Measurements from ENCODE around the gene BCL2L15. TPM values are rescaled to one million over a fixed set of nuclear protein-coding genes. Genes with fewer than 3 reads are reported as not detected.

Gene BCL2L15
- total RNA-seq, 1 experiment from 2014 or later, result 2.3 TPM

DNA sequence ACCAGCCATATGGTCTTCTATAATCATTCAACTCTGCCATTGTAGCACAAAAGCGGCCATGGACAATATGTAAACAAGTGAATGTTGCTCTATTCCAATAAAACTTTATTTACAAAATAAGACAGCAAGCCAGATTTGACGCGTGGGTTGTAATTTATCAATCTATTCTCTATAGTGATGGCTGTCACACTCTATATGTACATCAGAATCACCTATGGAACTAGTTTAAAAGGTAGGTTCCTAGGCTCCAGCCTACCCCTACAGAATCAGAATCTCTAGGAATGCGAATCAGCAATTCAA lies 7.7 kb downstream of the BCL2L15 start:
- ChIA-PET POLR2A (interaction anchor here (0.5 to 0.6 kb wide), 2 partner anchors 857 to 951 kb away, joined by 3 to 4 read pairs; no protein-coding TSS in a partner anchor), CTCF (interaction anchor here (1.6 kb wide), 1 partner anchor 11 kb away, joined by 4 read pairs; no protein-coding TSS in a partner anchor)
- no peaks in the 10 kb centered on the region for H3K9me3 Mint-ChIP-seq (ENCODE audit: unreplicated experiment)
- no peak overlapping the region for H3K27ac Mint-ChIP-seq (ENCODE audit: low read depth, unreplicated experiment)
- no TSS peak for BruUV-seq (replicated peaks)
- H3K27me3 Mint-ChIP-seq (ENCODE audit: insufficient read depth, unreplicated experiment), result no peaks in the 10 kb centered on the region
- no peak for TF ChIP-seq CTCF (IDR thresholded peaks at IDR 0.05; ENCODE audit: unreplicated experiment)
- intact Hi-C loops (cut with micrococcal nuclease), result no loop called here
- DNase-seq (ENCODE audit: unreplicated experiment), result no peak
- H3K36me3 Mint-ChIP-seq (ENCODE audit: insufficient read depth, unreplicated experiment), result no peaks in the 10 kb centered on the region
- no peak overlapping the region for H3K4me3 Mint-ChIP-seq (ENCODE audit: unreplicated experiment)
- H3K4me1 Mint-ChIP-seq (ENCODE audit: insufficient read depth, unreplicated experiment), result peaks cover 2% of the 10 kb centered on the region

DNA sequence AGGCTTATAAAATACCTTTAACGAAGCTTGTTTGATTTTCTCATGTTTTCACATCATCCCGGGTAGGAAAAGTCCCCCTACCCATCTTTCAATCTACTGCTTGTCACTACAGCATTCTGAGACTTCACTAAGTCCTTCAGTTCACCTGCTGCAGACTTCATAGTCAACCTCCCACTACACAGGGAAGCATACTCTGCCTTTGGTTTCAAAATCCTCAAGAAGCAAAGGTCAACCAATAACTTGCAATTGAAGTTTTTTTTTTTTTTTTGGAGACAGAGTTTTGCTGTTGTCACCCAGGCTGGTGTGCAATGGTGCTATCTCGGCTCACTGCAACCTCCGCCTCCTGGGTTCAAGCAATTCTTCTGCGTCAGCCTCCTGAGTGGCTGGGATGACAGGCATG lies 11.2 kb downstream of the BCL2L15 start:
- no TSS peak for BruUV-seq (replicated peaks)
- TF ChIP-seq CTCF (IDR thresholded peaks at IDR 0.05; ENCODE audit: unreplicated experiment), result no peak
- Mint-ChIP-seq H3K27ac (ENCODE audit: low read depth, unreplicated experiment) (no peak overlapping the region), H3K4me1 (ENCODE audit: insufficient read depth, unreplicated experiment) (peaks cover 6% of the 10 kb centered on the region), H3K36me3 (ENCODE audit: insufficient read depth, unreplicated experiment) (no peaks in the 10 kb centered on the region), H3K4me3 (ENCODE audit: unreplicated experiment) (no peak overlapping the region), H3K9me3 (ENCODE audit: unreplicated experiment) (no peaks in the 10 kb centered on the region), H3K27me3 (ENCODE audit: insufficient read depth, unreplicated experiment) (no peaks in the 10 kb centered on the region)
- CTCF ChIA-PET, result interaction anchor here (0.8 kb wide), 1 partner anchor 41 kb away, joined by 4 read pairs; no protein-coding TSS in a partner anchor
- intact Hi-C loops (cut with micrococcal nuclease), result no loop called here
- DNase-seq (ENCODE audit: unreplicated experiment), result no peak
- POLR2A ChIA-PET, result interaction anchor here (2.4 kb wide), 1 partner anchor 29 kb away, joined by 14 read pairs; the partner anchor contains the start of genes AP4B1 and DCLRE1B

GRCh38 chr1:113875714-113876113 lies 11.7 kb downstream of the BCL2L15 start:
- DNase-seq (ENCODE audit: unreplicated experiment), result no peak
- no peaks in the 10 kb centered on the region for H3K27me3 Mint-ChIP-seq (ENCODE audit: insufficient read depth, unreplicated experiment)
- intact Hi-C loops (cut with micrococcal nuclease), result no loop called here
- no peaks in the 10 kb centered on the region for H3K36me3 Mint-ChIP-seq (ENCODE audit: insufficient read depth, unreplicated experiment)
- CTCF ChIA-PET, result interaction anchor here (0.7 to 0.8 kb wide), 2 partner anchors 40 to 66 kb away, joined by 3 to 4 read pairs; no protein-coding TSS in a partner anchor
- BruUV-seq (replicated peaks), result no TSS peak
- TF ChIP-seq CTCF (IDR thresholded peaks at IDR 0.05; ENCODE audit: unreplicated experiment), result no peak
- H3K4me1 Mint-ChIP-seq (ENCODE audit: insufficient read depth, unreplicated experiment), result peaks cover 6% of the 10 kb centered on the region
- H3K4me3 Mint-ChIP-seq (ENCODE audit: unreplicated experiment), result no peak overlapping the region
- POLR2A ChIA-PET, result interaction anchor here (2.4 kb wide), 1 partner anchor 29 kb away, joined by 14 read pairs; the partner anchor contains the start of genes AP4B1 and DCLRE1B
- no peak overlapping the region for H3K27ac Mint-ChIP-seq (ENCODE audit: low read depth, unreplicated experiment)
- H3K9me3 Mint-ChIP-seq (ENCODE audit: unreplicated experiment), result no peaks in the 10 kb centered on the region

GRCh38 chr1:113874012-113874879 lies 13.1 kb downstream of the BCL2L15 start:
- CTCF ChIA-PET, result interaction anchor here (0.9 to 1.2 kb wide), 3 partner anchors 12 to 30 kb away, joined by 3 to 7 read pairs (median 5); partner anchors contain the start of gene AP4B1
- BruUV-seq (replicated peaks), result no TSS peak
- intact Hi-C loops (cut with micrococcal nuclease), result no loop called here
- peak; percentile 20 for TF ChIP-seq CTCF (IDR thresholded peaks at IDR 0.05; ENCODE audit: unreplicated experiment)
- Mint-ChIP-seq H3K27ac (ENCODE audit: low read depth, unreplicated experiment) (no peak overlapping the region), H3K36me3 (ENCODE audit: insufficient read depth, unreplicated experiment) (no peaks in the 10 kb centered on the region), H3K27me3 (ENCODE audit: insufficient read depth, unreplicated experiment) (no peaks in the 10 kb centered on the region), H3K4me3 (ENCODE audit: unreplicated experiment) (no peak overlapping the region), H3K4me1 (ENCODE audit: insufficient read depth, unreplicated experiment) (peaks cover 6% of the 10 kb centered on the region), H3K9me3 (ENCODE audit: unreplicated experiment) (no peaks in the 10 kb centered on the region)
- POLR2A ChIA-PET, result interaction anchor here (0.6 to 2.4 kb wide), 4 partner anchors 31 to 1480 kb away, joined by 3 to 14 read pairs (median 4); partner anchors contain the start of genes AP4B1 and DCLRE1B
- peak; percentile 44 for DNase-seq (ENCODE audit: unreplicated experiment)
